HL-60 (cell line): Measurements from ENCODE around the gene NKX2-4.
"Not testable (repeated sequence)": the region's sequence is repeated elsewhere in the genome, so short reads cannot be mapped to it uniquely, and the experiment has no call there.

Source experiments
- DNase-seq, 2 experiments: peaks; one replicate each; pipeline ENCODE4 v3.0.0-alpha.2; 2010 to 2020; ENCODE audit warnings: low read depth in 1 of 2, low spot score in 1 of 2
- H3K27ac ChIP-seq: fragments of 250-450 bp; sonication (Bioruptor Pico); replicated peaks from 2 replicates; pipeline ENCODE4 v1.5.1; 2020; ENCODE audit warnings: mild to moderate bottlenecking, moderate library complexity
- H3K27me3 ChIP-seq: fragments of 250-450 bp; sonication (Bioruptor Pico); 2 replicates; pipeline ENCODE4 v1.5.1; 2021; ENCODE audit warnings: mild to moderate bottlenecking, moderate library complexity; ENCODE audit not compliant: insufficient read depth, poor library complexity, severe bottlenecking
- H3K4me3 ChIP-seq: replicated peaks from 2 replicates; pipeline ENCODE4 v1.5.1; 2011; ENCODE audit warnings: mild to moderate bottlenecking, control low read depth, low read length; ENCODE audit not compliant: insufficient read depth
- GABPA ChIP-seq: IDR thresholded peaks from 2 replicates; pipeline ENCODE4 v1.6.1; 2012; ENCODE audit warnings: low read depth
- POLR2AphosphoS5 ChIP-seq: IDR thresholded peaks from 2 replicates; pipeline ENCODE4 v1.6.1; 2012; ENCODE audit warnings: low read depth
- REST ChIP-seq: IDR thresholded peaks from 2 replicates; pipeline ENCODE4 v1.6.1; 2012; ENCODE audit warnings: low read depth; ENCODE audit not compliant: insufficient replicate concordance
- SPI1 ChIP-seq: IDR thresholded peaks from 2 replicates; pipeline ENCODE4 v1.6.1; 2012; ENCODE audit warnings: low read depth, mild to moderate bottlenecking, borderline replicate concordance
- TF ChIP-seq, protein P1 (sequence below): IDR thresholded peaks from one replicate; pipeline ENCODE4 v1.5.1; 2011; ENCODE audit warnings: low read length, control low read depth, inconsistent platforms; ENCODE audit not compliant: insufficient read depth

NKX2-4 gene

DNA sequence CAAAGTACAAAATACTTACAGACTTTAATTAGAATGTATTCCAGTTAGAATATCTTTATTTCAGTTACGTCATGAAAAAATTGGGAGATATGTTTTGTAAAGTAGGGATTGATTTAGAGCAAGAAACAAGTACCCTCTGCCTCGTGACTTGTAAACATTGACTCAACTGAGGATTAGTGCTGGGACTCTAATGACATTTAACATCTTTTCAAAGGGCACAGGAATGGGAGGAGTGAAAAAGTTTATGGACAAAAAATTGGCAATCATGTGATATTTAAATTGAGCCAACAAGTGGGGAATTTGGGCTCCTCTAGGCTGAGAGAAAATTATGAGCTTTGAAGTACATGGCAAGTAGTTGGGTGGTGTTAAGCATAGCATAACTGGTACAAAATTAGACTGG lies 25.3 kb downstream of the NKX2-4 start:
- DNase-seq: no peak
- TF ChIP-seq, protein P1, sequence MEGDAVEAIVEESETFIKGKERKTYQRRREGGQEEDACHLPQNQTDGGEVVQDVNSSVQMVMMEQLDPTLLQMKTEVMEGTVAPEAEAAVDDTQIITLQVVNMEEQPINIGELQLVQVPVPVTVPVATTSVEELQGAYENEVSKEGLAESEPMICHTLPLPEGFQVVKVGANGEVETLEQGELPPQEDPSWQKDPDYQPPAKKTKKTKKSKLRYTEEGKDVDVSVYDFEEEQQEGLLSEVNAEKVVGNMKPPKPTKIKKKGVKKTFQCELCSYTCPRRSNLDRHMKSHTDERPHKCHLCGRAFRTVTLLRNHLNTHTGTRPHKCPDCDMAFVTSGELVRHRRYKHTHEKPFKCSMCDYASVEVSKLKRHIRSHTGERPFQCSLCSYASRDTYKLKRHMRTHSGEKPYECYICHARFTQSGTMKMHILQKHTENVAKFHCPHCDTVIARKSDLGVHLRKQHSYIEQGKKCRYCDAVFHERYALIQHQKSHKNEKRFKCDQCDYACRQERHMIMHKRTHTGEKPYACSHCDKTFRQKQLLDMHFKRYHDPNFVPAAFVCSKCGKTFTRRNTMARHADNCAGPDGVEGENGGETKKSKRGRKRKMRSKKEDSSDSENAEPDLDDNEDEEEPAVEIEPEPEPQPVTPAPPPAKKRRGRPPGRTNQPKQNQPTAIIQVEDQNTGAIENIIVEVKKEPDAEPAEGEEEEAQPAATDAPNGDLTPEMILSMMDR: no peak
- TF ChIP-seq POLR2AphosphoS5 (no peak), REST (no peak), GABPA (no peak), SPI1 (no peak)
- H3K27ac ChIP-seq: no peak overlapping the region
- no peaks in the 10 kb centered on the region for H3K27me3 ChIP-seq
- no peak overlapping the region for H3K4me3 ChIP-seq

DNA sequence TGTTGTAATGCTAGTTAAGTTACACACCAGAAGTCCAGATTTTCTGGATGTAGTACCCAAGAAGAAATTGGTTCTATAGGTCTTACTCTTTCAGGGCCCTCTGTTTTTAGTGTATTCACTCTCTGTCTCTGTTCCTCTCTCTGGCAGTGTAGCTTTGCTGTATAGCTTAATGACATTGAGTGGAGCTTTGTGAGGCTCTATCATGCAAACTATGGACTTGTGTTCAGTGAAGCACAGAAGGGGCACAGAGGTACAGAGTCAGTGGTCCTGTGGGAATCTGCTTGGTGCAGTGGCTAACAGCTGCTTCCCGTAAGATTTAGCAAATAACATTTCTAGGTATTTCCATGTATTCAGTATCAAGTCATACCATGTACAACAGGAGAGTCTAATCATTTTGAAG lies 26.1 kb downstream of the NKX2-4 start:
- TF ChIP-seq REST: no peak
- no peak for TF ChIP-seq POLR2AphosphoS5
- TF ChIP-seq GABPA: no peak
- TF ChIP-seq, protein P1: no peak
- no peak for TF ChIP-seq SPI1
- Histone ChIP-seq H3K27ac (no peak overlapping the region), H3K27me3 (no peaks in the 10 kb centered on the region), H3K4me3 (no peak overlapping the region)
- no peak for DNase-seq

DNA sequence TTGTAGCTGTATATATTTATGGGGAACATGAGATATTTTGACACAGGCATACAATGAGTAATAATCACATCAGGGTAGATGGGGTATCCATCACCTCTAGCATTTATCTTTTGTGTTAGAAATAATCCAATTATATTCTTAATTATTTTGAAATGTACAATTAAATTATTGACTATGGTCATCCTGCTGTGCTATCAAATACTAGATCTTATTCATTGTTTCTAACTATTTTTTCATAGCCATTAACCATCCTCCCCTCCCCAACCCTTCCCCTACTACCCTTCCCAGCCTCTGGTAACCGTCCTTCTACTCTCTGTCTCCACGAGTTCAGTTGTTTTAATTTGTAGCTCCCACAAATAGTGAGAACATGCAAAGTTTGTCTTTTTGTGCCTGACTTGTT lies 28.5 kb downstream of the NKX2-4 start:
- TF ChIP-seq POLR2AphosphoS5: no peak
- TF ChIP-seq, protein P1: no peak
- TF ChIP-seq GABPA: no peak
- no peak for TF ChIP-seq SPI1
- TF ChIP-seq REST: no peak
- H3K27ac ChIP-seq: no peak overlapping the region
- DNase-seq: no peak
- H3K4me3 ChIP-seq: no peak overlapping the region
- H3K27me3 ChIP-seq: no peaks in the 10 kb centered on the region

DNA sequence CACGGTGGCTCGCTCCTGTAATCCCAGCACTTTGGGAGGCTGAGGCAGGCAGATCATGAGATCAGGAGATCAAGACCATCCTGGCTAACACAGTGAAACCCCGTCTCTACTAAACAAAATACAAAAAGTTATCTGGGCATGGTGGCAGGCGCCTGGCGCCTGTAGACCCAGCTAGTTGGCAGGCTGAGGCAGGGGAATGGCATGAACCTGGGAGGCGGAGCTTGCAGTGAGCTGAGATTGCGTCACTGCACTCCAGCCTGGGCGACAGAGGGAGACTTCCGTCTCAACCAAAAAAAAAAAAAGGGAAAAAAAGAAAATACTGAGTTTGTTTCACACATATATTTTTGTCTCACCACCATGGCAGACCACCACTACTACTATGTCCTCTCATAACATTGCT lies 31.1 kb downstream of the NKX2-4 start:
- H3K4me3 ChIP-seq, H3K27ac ChIP-seq, H3K27me3 ChIP-seq, DNase-seq: not testable (repeated sequence)
